H9 (cell line): ENCODE data around the gene KRT85. TPM values are rescaled to one million over a fixed set of nuclear protein-coding genes. Genes with fewer than 3 reads are reported as not detected.

ENCODE experiments used
- DNase-seq: peaks from one replicate; pipeline ENCODE4 v3.0.0-alpha.2; 2017
- H2AFZ ChIP-seq: one replicate; pipeline ENCODE4 v1.6.1; 2013; ENCODE audit warnings: mild to moderate bottlenecking, low read length, control low read depth, moderate library complexity
- H2AK5ac ChIP-seq: 2 replicates; pipeline ENCODE4 v1.6.1; 2013; ENCODE audit warnings: low read length, control low read depth, mixed read lengths; ENCODE audit not compliant: insufficient read length
- H2BK120ac ChIP-seq: one replicate; pipeline ENCODE4 v1.6.1; 2013; ENCODE audit warnings: low read depth, mild to moderate bottlenecking, low read length, control low read depth, inconsistent platforms; ENCODE audit not compliant: poor library complexity, severe bottlenecking
- H2BK12ac ChIP-seq: 2 replicates; pipeline ENCODE4 v1.6.1; 2013; ENCODE audit warnings: low read length, control low read depth, mixed read lengths, low read depth; ENCODE audit not compliant: insufficient read length
- H2BK15ac ChIP-seq: 2 replicates; pipeline ENCODE4 v1.6.1; 2013; ENCODE audit warnings: low read depth, low read length, control low read depth
- H2BK20ac ChIP-seq: one replicate; pipeline ENCODE4 v1.6.1; 2013; ENCODE audit warnings: low read depth, mild to moderate bottlenecking, low read length, control low read depth, inconsistent platforms; ENCODE audit not compliant: poor library complexity, severe bottlenecking
- H2BK5ac ChIP-seq: 2 replicates; pipeline ENCODE4 v1.6.1; 2013; ENCODE audit warnings: low read length, control low read depth, mixed read lengths; ENCODE audit not compliant: insufficient read length
- H3K14ac ChIP-seq: 2 replicates; pipeline ENCODE4 v1.6.1; 2013; ENCODE audit warnings: low read length, control low read depth; ENCODE audit not compliant: insufficient read depth
- H3K18ac ChIP-seq: 2 replicates; pipeline ENCODE4 v1.6.1; 2013; ENCODE audit warnings: low read depth, mild to moderate bottlenecking, mixed read lengths, low read length, control low read depth; ENCODE audit not compliant: insufficient read length
- H3K23ac ChIP-seq: 2 replicates; pipeline ENCODE4 v1.6.1; 2013; ENCODE audit warnings: low read length, control low read depth, mixed read lengths, low read depth; ENCODE audit not compliant: insufficient read length
- H3K23me2 ChIP-seq: 2 replicates; pipeline ENCODE4 v1.6.1; 2013; ENCODE audit warnings: low read depth, mild to moderate bottlenecking, mixed read lengths, low read length, control low read depth; ENCODE audit not compliant: insufficient read length, poor library complexity, severe bottlenecking
- H3K27ac ChIP-seq: 2 replicates; pipeline ENCODE4 v1.5.1; 2013; ENCODE audit warnings: low read length, control low read depth, mixed read lengths, low read depth; ENCODE audit not compliant: insufficient read length
- H3K27me3 ChIP-seq: 2 replicates; pipeline ENCODE4 v1.6.1; 2013; ENCODE audit warnings: low read length, control low read depth, inconsistent platforms; ENCODE audit not compliant: insufficient read depth
- H3K4ac ChIP-seq: 2 replicates; pipeline ENCODE4 v1.6.1; 2013; ENCODE audit warnings: low read depth, mild to moderate bottlenecking, control low read depth, inconsistent platforms, low read length, moderate library complexity
- H3K4me1 ChIP-seq: 2 replicates; pipeline ENCODE4 v1.6.1; 2013; ENCODE audit warnings: low read length, control low read depth, inconsistent platforms; ENCODE audit not compliant: insufficient read depth
- H3K4me2 ChIP-seq: 2 replicates; pipeline ENCODE4 v1.6.1; 2013; ENCODE audit warnings: low read length, control low read depth, mixed read lengths; ENCODE audit not compliant: insufficient read length, insufficient read depth
- H3K56ac ChIP-seq: 2 replicates; pipeline ENCODE4 v1.6.1; 2013; ENCODE audit warnings: low read depth, mild to moderate bottlenecking, mixed read lengths, low read length, control low read depth; ENCODE audit not compliant: insufficient read length
- H3K79me1 ChIP-seq: 2 replicates; pipeline ENCODE4 v1.6.1; 2013; ENCODE audit warnings: low read depth, mild to moderate bottlenecking, moderate library complexity, low read length, control low read depth, inconsistent platforms; ENCODE audit not compliant: insufficient read depth, poor library complexity, severe bottlenecking
- H3K79me2 ChIP-seq: 2 replicates; pipeline ENCODE4 v1.6.1; 2013; ENCODE audit warnings: low read length, control low read depth, inconsistent platforms; ENCODE audit not compliant: insufficient read depth
- H3K9ac ChIP-seq: 2 replicates; pipeline ENCODE4 v1.6.1; 2013; ENCODE audit warnings: low read length, control low read depth, mixed read lengths; ENCODE audit not compliant: insufficient read length; ENCODE audit errors: extremely low read depth
- H3K9me3 ChIP-seq: one replicate; pipeline ENCODE4 v1.6.1; 2013; ENCODE audit warnings: low read depth, low read length, inconsistent platforms; ENCODE audit not compliant: control insufficient read depth
- H3T11ph ChIP-seq: one replicate; pipeline ENCODE4 v1.6.1; 2013; ENCODE audit warnings: mild to moderate bottlenecking, low read length, control low read depth, inconsistent platforms
- H4K20me1 ChIP-seq: one replicate; pipeline ENCODE4 v1.6.1; 2013; ENCODE audit not compliant: control insufficient read depth, insufficient read length, insufficient read depth
- H4K5ac ChIP-seq: 2 replicates; pipeline ENCODE4 v1.6.1; 2013; ENCODE audit warnings: low read depth, mild to moderate bottlenecking, mixed read lengths, low read length, control low read depth; ENCODE audit not compliant: insufficient read length
- H4K8ac ChIP-seq: replicated peaks from 2 replicates; pipeline ENCODE4 v1.6.1; 2013; ENCODE audit warnings: low read length, control low read depth, mixed read lengths, low read depth; ENCODE audit not compliant: insufficient read length
- H4K91ac ChIP-seq: 2 replicates; pipeline ENCODE4 v1.6.1; 2013; ENCODE audit warnings: low read depth, mild to moderate bottlenecking, moderate library complexity, mixed read lengths, low read length, control low read depth; ENCODE audit not compliant: insufficient read length
- H3K27ac Mint-ChIP-seq, 3 experiments: 2 replicates in 2 of 3; 3 replicates in 1 of 3; pipeline ENCODE4 v1.8.0; 2020 to 2021; ENCODE audit warnings: mixed read lengths in 3 of 3, mild to moderate bottlenecking in 1 of 3, moderate library complexity in 1 of 3
- H3K27me3 Mint-ChIP-seq: 2 replicates; pipeline ENCODE4 v1.8.0; 2021; ENCODE audit warnings: low read depth, mild to moderate bottlenecking, moderate library complexity, mixed read lengths
- H3K36me3 Mint-ChIP-seq, 3 experiments: 2 replicates in 2 of 3; 3 replicates in 1 of 3; pipeline ENCODE4 v1.8.0; 2020 to 2021; ENCODE audit warnings: low read depth in 3 of 3, mixed read lengths in 3 of 3; ENCODE audit not compliant: insufficient read depth in 1 of 3
- H3K4me1 Mint-ChIP-seq, 2 experiments: 2 replicates each; pipeline ENCODE4 v1.8.0; 2020; ENCODE audit warnings: mixed read lengths in 2 of 2
- H3K4me3 Mint-ChIP-seq, 2 experiments: 2 replicates in 1 of 2; 3 replicates in 1 of 2; pipeline ENCODE4 v1.8.0; 2020 to 2021; ENCODE audit warnings: mild to moderate bottlenecking in 2 of 2, mixed read lengths in 2 of 2, moderate library complexity in 1 of 2
- H3K9me3 Mint-ChIP-seq, 2 experiments: 2 replicates in 1 of 2; 3 replicates in 1 of 2; pipeline ENCODE4 v1.8.0; 2020; ENCODE audit warnings: mild to moderate bottlenecking in 2 of 2, mixed read lengths in 2 of 2, moderate library complexity in 1 of 2
- WGBS: extraction: QIAGEN DNeasy Blood & Tissue Kit; methylation state at CpG from one replicate; pipeline ENCODE4 v1.1.7; 2013; ENCODE audit warnings: missing lambda C conversion rate, low lambda C conversion rate, mixed read lengths; ENCODE audit not compliant: insufficient read length; ENCODE audit errors: extremely low coverage; 5-methylcytosine and 5-hydroxymethylcytosine counted together
- total RNA-seq: library from RNA; stranded (reverse); gene quantifications from 2 replicates; pipeline ENCODE4 v1.2.1, GENCODE V29; 2021
- TF ChIP-seq, protein P1 (sequence below): fragments of 200-600 bp; sonication (generic); conservative IDR thresholded peaks from 3 replicates; pipeline ENCODE4 v1.8.0; 2021; ENCODE audit warnings: antibody characterized with exemption, mild to moderate bottlenecking

Gene KRT85
- total RNA-seq, 1 experiment from 2014 or later: not detected

GRCh38 chr12:52377266-52377665 is 10.0 kb upstream of the KRT85 start:
- Histone ChIP-seq H2BK15ac (no peak overlapping the region), H3K79me1 (no peaks in the 10 kb centered on the region)
- no CpG with 5 or more reads among the region's 8 CpGs for WGBS

More at GRCh38 chr12:52377266-52377665, 10.0 kb upstream of the KRT85 start:
- H2AK5ac ChIP-seq: no peak overlapping the region
- no peak overlapping the region for H3K4me2 ChIP-seq
- H3K4me1 ChIP-seq: no peaks in the 10 kb centered on the region
- no peak overlapping the region for H3K4me3 Mint-ChIP-seq
- TF ChIP-seq, protein P1, sequence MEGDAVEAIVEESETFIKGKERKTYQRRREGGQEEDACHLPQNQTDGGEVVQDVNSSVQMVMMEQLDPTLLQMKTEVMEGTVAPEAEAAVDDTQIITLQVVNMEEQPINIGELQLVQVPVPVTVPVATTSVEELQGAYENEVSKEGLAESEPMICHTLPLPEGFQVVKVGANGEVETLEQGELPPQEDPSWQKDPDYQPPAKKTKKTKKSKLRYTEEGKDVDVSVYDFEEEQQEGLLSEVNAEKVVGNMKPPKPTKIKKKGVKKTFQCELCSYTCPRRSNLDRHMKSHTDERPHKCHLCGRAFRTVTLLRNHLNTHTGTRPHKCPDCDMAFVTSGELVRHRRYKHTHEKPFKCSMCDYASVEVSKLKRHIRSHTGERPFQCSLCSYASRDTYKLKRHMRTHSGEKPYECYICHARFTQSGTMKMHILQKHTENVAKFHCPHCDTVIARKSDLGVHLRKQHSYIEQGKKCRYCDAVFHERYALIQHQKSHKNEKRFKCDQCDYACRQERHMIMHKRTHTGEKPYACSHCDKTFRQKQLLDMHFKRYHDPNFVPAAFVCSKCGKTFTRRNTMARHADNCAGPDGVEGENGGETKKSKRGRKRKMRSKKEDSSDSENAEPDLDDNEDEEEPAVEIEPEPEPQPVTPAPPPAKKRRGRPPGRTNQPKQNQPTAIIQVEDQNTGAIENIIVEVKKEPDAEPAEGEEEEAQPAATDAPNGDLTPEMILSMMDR: no peak
- H2BK12ac ChIP-seq: no peak overlapping the region
- no peak overlapping the region for H3K27ac Mint-ChIP-seq
- H3K56ac ChIP-seq: no peak overlapping the region
- no peaks in the 10 kb centered on the region for H3K23me2 ChIP-seq
- no peak overlapping the region for H4K8ac ChIP-seq
- H2BK5ac ChIP-seq: no peak overlapping the region
- H3K14ac ChIP-seq: no peak overlapping the region
- H3K23ac ChIP-seq: no peak overlapping the region
- no peak overlapping the region for H4K91ac ChIP-seq
- H3K4ac ChIP-seq: no peak overlapping the region
- H4K5ac ChIP-seq: no peak overlapping the region
- no peak overlapping the region for H3T11ph ChIP-seq
- H2BK20ac ChIP-seq: no peak overlapping the region
- no peak for DNase-seq
- H3K36me3 Mint-ChIP-seq: no peaks in the 10 kb centered on the region; a peak in 1 of 7 replicates
- peaks cover 4% of the 10 kb centered on the region; the same call in 1 of the 2 replicates for H3K27me3 Mint-ChIP-seq
- no peak overlapping the region for H3K27ac ChIP-seq
- H3K9ac ChIP-seq: no peak overlapping the region
- H3K4me1 Mint-ChIP-seq: no peaks in the 10 kb centered on the region
- no peaks in the 10 kb centered on the region for H4K20me1 ChIP-seq
- no peak overlapping the region for H3K18ac ChIP-seq
- no peaks in the 10 kb centered on the region for H3K27me3 ChIP-seq
- no peak overlapping the region for H2AFZ ChIP-seq
- no peak overlapping the region for H2BK120ac ChIP-seq
- H3K9me3 Mint-ChIP-seq: no peaks in the 10 kb centered on the region; a peak in 1 of 5 replicates
- H3K79me2 ChIP-seq: no peaks in the 10 kb centered on the region
- no peaks in the 10 kb centered on the region for H3K9me3 ChIP-seq
